K562 (cell line): ENCODE measurements around the gene RASGRP4. TPM values are rescaled to one million over a fixed set of nuclear protein-coding genes. Genes with fewer than 3 reads are reported as not detected.

Experiments used
- ATAC-seq: fragments of 200-7000 bp; cut with Tn5 transposase; 3 replicates; pipeline ENCODE4 v1.9.1; 2020; ENCODE audit warnings: moderate library complexity
- BruUV-seq: library from RNA; stranded (reverse); fragments of 400-500 nt; replicated peaks from 2 replicates; lab custom pipeline; 2021; lab: Mats Ljungman, UMichigan
- CTCF ChIA-PET: fragments of 300-600 bp; formaldehyde crosslinking; extraction: SDS; loops from one replicate; lab custom pipeline; 2021; ENCODE audit warnings: low intra/inter-chr PET ratio; lab: Yijun Ruan, JAX
- POLR2A ChIA-PET: fragments of 300-600, 350-650 bp; sonication (Branson Sonifier 250); formaldehyde crosslinking; extraction: SDS; loops from one replicate; lab custom pipeline; 2021; ENCODE audit warnings: antibody characterized with exemption, inconsistent platforms; lab: Yijun Ruan, JAX
- DNase-seq, 4 experiments: peaks; one replicate each; pipeline versions ENCODE4 v3.0.0 to v3.0.0-alpha.2; 2011 to 2018; ENCODE audit warnings: low spot score in 3 of 4, mixed read lengths in 3 of 4; ENCODE audit errors: extremely low read depth in 1 of 4
- FAIRE-seq: peaks from 2 replicates; lab custom pipeline; 2011; peaks lifted over from hg19 to GRCh38; lab: Jason Lieb, UNC
- H2AFZ ChIP-seq: 2 replicates; pipeline ENCODE4 v1.6.0; 2011; ENCODE audit warnings: low read depth, low read length, control low read depth, inconsistent platforms
- H3K27ac ChIP-seq: fragments of 200-600 bp; 3 replicates; pipeline ENCODE4 v1.8.0; 2011; ENCODE audit warnings: low read depth, mild to moderate bottlenecking, control low read depth, inconsistent platforms, low read length, moderate library complexity, mixed read lengths; ENCODE audit errors: extremely low read depth
- H3K27me3 ChIP-seq, 2 experiments: fragments of 300-600 bp in 1 of 2; 2 replicates in 1 of 2; 3 replicates in 1 of 2; pipeline versions ENCODE4 v1.6.0 to v1.8.0; 2011; ENCODE audit warnings: inconsistent platforms in 2 of 2, low read length in 2 of 2, mild to moderate bottlenecking in 1 of 2, mixed read lengths in 1 of 2, moderate library complexity in 1 of 2; ENCODE audit not compliant: control insufficient read depth in 2 of 2, insufficient read depth in 2 of 2
- H3K36me3 ChIP-seq: fragments of 300-600 bp; 3 replicates; pipeline ENCODE4 v1.8.0; 2011; ENCODE audit warnings: mild to moderate bottlenecking, low read length, inconsistent platforms; ENCODE audit not compliant: control insufficient read depth, insufficient read depth
- H3K4me1 ChIP-seq, 2 experiments: fragments of 200-600 bp in 1 of 2; replicated peaks in 1 of 2; 2 replicates in 1 of 2; 3 replicates in 1 of 2; pipeline versions ENCODE4 v1.5.1 to v1.8.0; 2011; ENCODE audit warnings: inconsistent platforms in 2 of 2, low read length in 2 of 2, mild to moderate bottlenecking in 1 of 2, mixed read lengths in 1 of 2, moderate library complexity in 1 of 2; ENCODE audit not compliant: control insufficient read depth in 2 of 2, insufficient read depth in 2 of 2
- H3K4me2 ChIP-seq: 2 replicates; pipeline ENCODE4 v1.6.1; 2011; ENCODE audit warnings: low read length, control low read depth, inconsistent platforms, mixed read lengths; ENCODE audit not compliant: insufficient read depth
- H3K4me3 ChIP-seq: fragments of 200-600 bp; sonication (generic), shearing (Covaris generic); 2 replicates; pipeline ENCODE4 v1.5.1; 2016; ENCODE audit warnings: control low read depth, inconsistent platforms
- H3K79me2 ChIP-seq: fragments of 200-600 bp; 3 replicates; pipeline ENCODE4 v1.8.0; 2011; ENCODE audit warnings: low read length, inconsistent platforms; ENCODE audit not compliant: control insufficient read depth, insufficient read depth
- H3K9ac ChIP-seq, 2 experiments: 2 replicates each; pipeline versions ENCODE4 v1.6.0 to v1.6.1; 2011; ENCODE audit warnings: low read depth in 2 of 2, low read length in 2 of 2, control low read depth in 1 of 2, inconsistent platforms in 1 of 2, mild to moderate bottlenecking in 1 of 2, mixed read lengths in 1 of 2; ENCODE audit not compliant: insufficient read depth in 1 of 2
- H3K9me1 ChIP-seq: one replicate; pipeline ENCODE4 v1.6.0; 2011; ENCODE audit warnings: inconsistent platforms, mild to moderate bottlenecking, low read length, moderate library complexity; ENCODE audit not compliant: control insufficient read depth, insufficient read depth
- H3K9me3 ChIP-seq: replicated peaks from 2 replicates; pipeline ENCODE4 v1.5.1; 2011; ENCODE audit warnings: low read depth, low read length, inconsistent platforms; ENCODE audit not compliant: control insufficient read depth, insufficient read depth
- H4K20me1 ChIP-seq: replicated peaks from 2 replicates; pipeline ENCODE4 v1.6.1; 2011; ENCODE audit warnings: low read length, inconsistent platforms, mixed read lengths; ENCODE audit not compliant: control insufficient read depth, insufficient read depth
- BCOR ChIP-seq: fragments of 450-650 bp; IDR thresholded peaks from 2 replicates; pipeline ENCODE4 v1.6.1; 2016
- DNMT1 ChIP-seq: fragments of 450-650 bp; IDR thresholded peaks from 2 replicates; pipeline ENCODE4 v1.6.1; 2016; ENCODE audit warnings: antibody characterized with exemption, mild to moderate bottlenecking
- HNRNPK ChIP-seq: fragments of 200-400 bp; formaldehyde crosslinking; IDR thresholded peaks from one replicate; pipeline ENCODE4 v1.6.1; 2018; ENCODE audit warnings: mild to moderate bottlenecking, low read depth, low read length; ENCODE audit not compliant: poor library complexity, severe bottlenecking
- NR3C1 ChIP-seq: sonication (generic); formaldehyde crosslinking; IDR thresholded peaks from 2 replicates; pipeline ENCODE4 v1.8.1; 2022; ENCODE audit warnings: missing genetic modification reagents
- PCBP1 ChIP-seq: fragments of 200-400 bp; formaldehyde crosslinking; IDR thresholded peaks from 2 replicates; pipeline ENCODE4 v1.6.1; 2018; ENCODE audit warnings: mild to moderate bottlenecking, low read depth, low read length; ENCODE audit not compliant: poor library complexity, severe bottlenecking
- RBM25 ChIP-seq: fragments of 200-400 bp; formaldehyde crosslinking; IDR thresholded peaks from 2 replicates; pipeline ENCODE4 v1.6.1; 2018; ENCODE audit warnings: low read length, low read depth, moderate library complexity; ENCODE audit not compliant: severe bottlenecking
- ZEB2 ChIP-seq: fragments of 450-650 bp; IDR thresholded peaks from 2 replicates; pipeline ENCODE4 v1.6.1; 2016
- ZSCAN32 ChIP-seq: fragments of 450-650 bp; formaldehyde crosslinking; IDR thresholded peaks from 2 replicates; pipeline ENCODE4 v1.4.0; 2020; ENCODE audit warnings: mild to moderate bottlenecking, moderate library complexity
- WGBS: fragments of 100-300 bp; shearing (Covaris generic); methylation state at CpG from one replicate; pipeline ENCODE4 v1.1.6; 2016; ENCODE audit warnings: low coverage, mixed read lengths; ENCODE audit not compliant: insufficient coverage; ENCODE audit errors: missing lambda C conversion rate; 5-methylcytosine and 5-hydroxymethylcytosine counted together
- in situ Hi-C: fragments of 300-500 bp; cut with MboI; formaldehyde crosslinking; loops from 4 replicates; pipeline ENCODE4 v1.15.0; 2018; ENCODE audit warnings: inconsistent platforms, mixed read lengths
- intact Hi-C: fragments of 100-400 bp; cut with micrococcal nuclease; formaldehyde crosslinking; loops from 2 replicates; pipeline ENCODE4 v1.14.2; 2022
- polyA plus RNA-seq, 8 experiments: library from polyadenylated mRNA; depleted of rRNA in 4 of 8; stranded (reverse) in 5 of 8; unstranded in 3 of 8; fragments of >200 nt; fragmentation: Nextera tagmentation in 2 of 8; fragmentation: Illumina TruSeq in 1 of 8; extraction: Ambion mirVana in 2 of 8; extraction: Trizol in 1 of 8; gene quantifications; 2 replicates each; pipeline versions ENCODE4 v1.2.1 to v1.2.3, GENCODE V29; 2011 to 2014; ENCODE audit warnings: inconsistent platforms in 1 of 8, missing spikeins in 1 of 8
- total RNA-seq, 7 experiments: library from RNA; depleted of rRNA in 6 of 7; stranded (reverse); fragments of >200 nt in 6 of 7; fragmentation: Illumina TruSeq in 2 of 7; extraction: Trizol in 2 of 7; gene quantifications; 2 replicates each; pipeline versions ENCODE4 v1.2.1 to v1.2.3, GENCODE V29; 2011 to 2021; ENCODE audit warnings: low replicate concordance in 1 of 7
- TF ChIP-seq, protein P1 (sequence below): IDR thresholded peaks from 3 replicates; pipeline ENCODE4 v1.6.1; 2011; ENCODE audit warnings: borderline replicate concordance, mild to moderate bottlenecking; ENCODE audit not compliant: insufficient read length, insufficient read depth
- TF ChIP-seq, protein P2 (sequence below): sonication (generic); formaldehyde crosslinking; IDR thresholded peaks from 2 replicates; pipeline ENCODE4 v1.8.1; 2022; ENCODE audit warnings: missing genetic modification reagents

The RASGRP4 gene
- total and polyA plus RNA-seq, 9 of the 15 experiments (the other 6 are each of a cell fraction or from before 2014, with no cell fraction given) = 0.39 to 4.6 (median 3.8) TPM

DNA sequence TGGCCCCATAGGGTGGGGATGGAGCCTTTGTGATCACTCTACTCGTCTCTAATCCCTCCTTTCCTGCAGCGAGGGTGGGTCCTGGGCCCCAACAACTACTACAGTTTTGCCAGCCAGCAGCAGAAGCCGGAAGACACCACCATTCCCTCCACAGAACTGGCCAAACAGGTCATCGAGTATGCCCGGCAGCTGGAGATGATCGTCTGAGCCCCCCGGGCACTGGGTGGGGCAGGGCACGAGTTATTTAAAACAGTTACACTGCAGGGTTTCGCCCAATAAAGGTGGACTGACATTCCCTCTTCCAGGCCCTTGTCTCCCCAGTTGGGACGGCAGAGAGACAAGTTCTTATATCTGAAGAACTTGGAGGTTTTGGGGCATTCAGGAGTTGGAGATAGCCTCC lies 42.8 kb downstream of the RASGRP4 start (continued):
- TF ChIP-seq PCBP1 = no peak

DNA sequence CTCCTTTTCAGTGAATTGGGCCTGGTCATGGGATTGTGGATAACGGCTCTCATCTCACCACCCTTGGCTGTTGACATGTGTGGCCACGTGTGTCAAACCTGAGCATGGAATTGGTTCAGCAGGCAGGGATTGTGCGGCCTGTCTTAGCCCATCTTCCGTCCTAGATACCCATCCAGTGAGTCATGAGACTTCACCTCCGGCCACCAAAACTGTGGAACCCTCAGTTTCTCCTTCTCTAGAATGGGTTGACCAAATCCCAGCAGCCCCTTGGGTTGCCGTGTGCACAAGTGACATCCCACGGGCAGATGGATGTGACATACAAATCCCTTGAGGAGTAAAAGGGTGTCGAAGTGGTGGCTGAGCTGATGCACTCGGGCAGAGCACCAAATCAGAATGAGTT lies 44.9 kb downstream of the RASGRP4 start:
- TF ChIP-seq BCOR (0 out of 2 replicates have a peak, but pooled peaks have one; percentile 10), ZEB2 (no peak), RBM25 (peak; percentile 58), HNRNPK (no peak), NR3C1 (CRISPR knock-in tag) (no peak), DNMT1 (no peak), ZSCAN32 (CRISPR knock-in tag) (no peak)
- TF ChIP-seq, protein P1, sequence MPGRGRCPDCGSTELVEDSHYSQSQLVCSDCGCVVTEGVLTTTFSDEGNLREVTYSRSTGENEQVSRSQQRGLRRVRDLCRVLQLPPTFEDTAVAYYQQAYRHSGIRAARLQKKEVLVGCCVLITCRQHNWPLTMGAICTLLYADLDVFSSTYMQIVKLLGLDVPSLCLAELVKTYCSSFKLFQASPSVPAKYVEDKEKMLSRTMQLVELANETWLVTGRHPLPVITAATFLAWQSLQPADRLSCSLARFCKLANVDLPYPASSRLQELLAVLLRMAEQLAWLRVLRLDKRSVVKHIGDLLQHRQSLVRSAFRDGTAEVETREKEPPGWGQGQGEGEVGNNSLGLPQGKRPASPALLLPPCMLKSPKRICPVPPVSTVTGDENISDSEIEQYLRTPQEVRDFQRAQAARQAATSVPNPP = no peak
- TF ChIP-seq, protein P2, sequence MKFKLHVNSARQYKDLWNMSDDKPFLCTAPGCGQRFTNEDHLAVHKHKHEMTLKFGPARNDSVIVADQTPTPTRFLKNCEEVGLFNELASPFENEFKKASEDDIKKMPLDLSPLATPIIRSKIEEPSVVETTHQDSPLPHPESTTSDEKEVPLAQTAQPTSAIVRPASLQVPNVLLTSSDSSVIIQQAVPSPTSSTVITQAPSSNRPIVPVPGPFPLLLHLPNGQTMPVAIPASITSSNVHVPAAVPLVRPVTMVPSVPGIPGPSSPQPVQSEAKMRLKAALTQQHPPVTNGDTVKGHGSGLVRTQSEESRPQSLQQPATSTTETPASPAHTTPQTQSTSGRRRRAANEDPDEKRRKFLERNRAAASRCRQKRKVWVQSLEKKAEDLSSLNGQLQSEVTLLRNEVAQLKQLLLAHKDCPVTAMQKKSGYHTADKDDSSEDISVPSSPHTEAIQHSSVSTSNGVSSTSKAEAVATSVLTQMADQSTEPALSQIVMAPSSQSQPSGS (CRISPR knock-in tag) = no peak
- peaks cover 32% of the 10 kb centered on the region for H3K79me2 ChIP-seq
- no peak for ATAC-seq
- no peak overlapping the region for H3K27ac ChIP-seq
- no peaks in the 10 kb centered on the region for H3K9me3 ChIP-seq
- peaks cover 96% of the 10 kb centered on the region for H3K36me3 ChIP-seq
- in situ Hi-C loops = no loop called here
- POLR2A ChIA-PET = interaction anchor here (0.6 to 0.8 kb wide), 3 partner anchors 9 to 263 kb away, joined by 3 to 5 read pairs (median 4); no protein-coding TSS in a partner anchor
- no peak for DNase-seq
- intact Hi-C loops = no loop called here
- FAIRE-seq = no peak
- no peaks in the 10 kb centered on the region for H3K27me3 ChIP-seq
- H3K4me1 ChIP-seq = peaks cover 6 to 11% of the 10 kb centered on the region in 2 experiments; a peak in 4 of 5 replicates
- peaks cover 3% of the 10 kb centered on the region for H3K9me1 ChIP-seq
- H3K9ac ChIP-seq = no peak overlapping the region
- BruUV-seq = no TSS peak
- H4K20me1 ChIP-seq = peaks cover 9% of the 10 kb centered on the region
- CTCF ChIA-PET = no interaction called here
- H3K4me2 ChIP-seq = no peak overlapping the region
- WGBS = 92% methylated on average over 7 of the region's 9 CpGs
- H2AFZ ChIP-seq = no peak overlapping the region
- no peak overlapping the region for H3K4me3 ChIP-seq
